HG03066 (cell line): Measurements from ENCODE around the gene MYLK4.

ENCODE experiments used
- ATAC-seq: cut with Tn5 transposase; IDR thresholded peaks from one replicate; pipeline ENCODE4 v1.9.1; 2021; ENCODE audit warnings: low read depth; ENCODE audit not compliant: unreplicated experiment

Gene MYLK4

GRCh38 chr6:2639167-2639566 is 111.6 kb downstream of the MYLK4 start:
- no peak for ATAC-seq

GRCh38 chr6:2636672-2637071 is 114.0 kb downstream of the MYLK4 start:
- ATAC-seq, result no peak

- ATAC-seq, result no peak
Observed at GRCh38 chr6:2635911-2636310, 114.8 kb downstream of the MYLK4 start.

GRCh38 chr6:2634139-2634964 is 116.4 kb downstream of the MYLK4 start:
- no peak for ATAC-seq

GRCh38 chr6:2633736-2634135 is 117.0 kb downstream of the MYLK4 start:
- no peak for ATAC-seq

- no peak for ATAC-seq
Observed at GRCh38 chr6:2632976-2633584, 117.6 kb downstream of the MYLK4 start.

- no peak for ATAC-seq
Observed at GRCh38 chr6:2632368-2632767, 118.4 kb downstream of the MYLK4 start.

- ATAC-seq, result no peak
Observed at GRCh38 chr6:2630891-2631571, 119.7 kb downstream of the MYLK4 start.

- no peak for ATAC-seq
Observed at GRCh38 chr6:2630359-2630758, 120.4 kb downstream of the MYLK4 start.

GRCh38 chr6:2626401-2626800 is 124.3 kb downstream of the MYLK4 start:
- ATAC-seq, result no peak

GRCh38 chr6:2625581-2625980 is 125.1 kb downstream of the MYLK4 start:
- no peak for ATAC-seq

- no peak for ATAC-seq
Observed at GRCh38 chr6:2624177-2624576, 126.5 kb downstream of the MYLK4 start.

- no peak for ATAC-seq
Observed at GRCh38 chr6:2623295-2623694, 127.4 kb downstream of the MYLK4 start.

GRCh38 chr6:2622671-2623070 is 128.1 kb downstream of the MYLK4 start:
- no peak for ATAC-seq

GRCh38 chr6:2619651-2620050 is 131.1 kb downstream of the MYLK4 start:
- ATAC-seq, result no peak

GRCh38 chr6:2617729-2618128 is 133.0 kb downstream of the MYLK4 start:
- no peak for ATAC-seq

GRCh38 chr6:2616811-2617210 is 133.9 kb downstream of the MYLK4 start:
- ATAC-seq, result no peak

GRCh38 chr6:2615251-2615650 is 135.5 kb downstream of the MYLK4 start:
- ATAC-seq, result no peak

- no peak for ATAC-seq
Observed at GRCh38 chr6:2614846-2615245, 135.9 kb downstream of the MYLK4 start.

- no peak for ATAC-seq
Observed at GRCh38 chr6:2614155-2614554, 136.6 kb downstream of the MYLK4 start.
